Right cardiac atrium (tissue), 5 donors: ENCODE data around the gene EPHA5. TPM values are rescaled to one million over a fixed set of nuclear protein-coding genes. Genes with fewer than 3 reads are reported as not detected.
"Not testable (repeated sequence)": the region's sequence is repeated elsewhere in the genome, so short reads cannot be mapped to it uniquely, and the experiment has no call there.

Experiments
- ATAC-seq, 2 donors: fragments of 200-7000 bp; cut with Tn5 transposase; one replicate each; pipeline versions ENCODE4 v1.8.0 to v1.9.1; 2020; ENCODE audit warnings: moderate library complexity in 2 of 2, mild to moderate bottlenecking in 1 of 2
- DNase-seq, 3 donors: peaks; one replicate each; pipeline ENCODE4 v3.0.0-alpha.2; 2020
- H3K27ac ChIP-seq: one replicate; pipeline ENCODE4 v1.5.1; 2013; ENCODE audit warnings: mild to moderate bottlenecking, low read length, control low read depth, moderate library complexity
- H3K27me3 ChIP-seq: one replicate; pipeline ENCODE4 v1.6.1; 2013; ENCODE audit not compliant: control insufficient read depth, insufficient read depth
- H3K4me1 ChIP-seq: one replicate; pipeline ENCODE4 v1.6.1; 2013; ENCODE audit warnings: low read length; ENCODE audit not compliant: control insufficient read depth, insufficient read depth
- H3K4me3 ChIP-seq: one replicate; pipeline ENCODE4 v1.5.1; 2013; ENCODE audit warnings: low read length, control low read depth
- H3K9me3 ChIP-seq: one replicate; pipeline ENCODE4 v1.6.1; 2013; ENCODE audit warnings: low read length; ENCODE audit not compliant: control insufficient read depth
- WGBS: extraction: QIAGEN DNeasy Blood & Tissue Kit; methylation state at CpG from one replicate; pipeline ENCODE4 v1.1.7; 2013; 5-methylcytosine and 5-hydroxymethylcytosine counted together
- intact Hi-C, 4 donors: fragments of 100-400 bp; cut with DNase I; formaldehyde crosslinking; loops; one replicate each; pipeline versions ENCODE4 v1.11.0 to v1.14.0; 2022 to 2023
- polyA plus RNA-seq: library from polyadenylated mRNA; stranded (reverse); fragments of 200-250 nt; gene quantifications from one replicate; pipeline ENCODE4 v1.2.3, GENCODE V29; 2013
- total RNA-seq, 4 donors: library from RNA; stranded (reverse); fragmentation: NEBNext Ultra II Directional; extraction: Animal tissue kit (Norgen Biotek cat#: 25700); gene quantifications; one replicate each; pipeline ENCODE4 v1.2.1, GENCODE V29; 2021
- donor health status: healthy with polysubstance abuse.
- donor health status: DM: no; HTN: yes; CAD: no.
- donor health status: DM: no; HTN: no; CAD: no.
- donor health status: DM: no; HTN: yes; CAD: no; lungs with severe emphysema.
- donor health status: DM: yes; HTN: yes; CAD: no.

The EPHA5 gene
- total and polyA plus RNA-seq, 5 donors: 0.22 to 0.96 (median 0.57) TPM

GRCh38 chr4:65308626-65309025 lies 361.7 kb downstream of the EPHA5 start:
- H3K9me3 ChIP-seq, intact Hi-C loops, H3K27ac ChIP-seq, H3K4me1 ChIP-seq, ATAC-seq, DNase-seq, H3K27me3 ChIP-seq, H3K4me3 ChIP-seq: not testable (repeated sequence)
- WGBS: 92% methylated on average over 8 of the region's 8 CpGs

DNA sequence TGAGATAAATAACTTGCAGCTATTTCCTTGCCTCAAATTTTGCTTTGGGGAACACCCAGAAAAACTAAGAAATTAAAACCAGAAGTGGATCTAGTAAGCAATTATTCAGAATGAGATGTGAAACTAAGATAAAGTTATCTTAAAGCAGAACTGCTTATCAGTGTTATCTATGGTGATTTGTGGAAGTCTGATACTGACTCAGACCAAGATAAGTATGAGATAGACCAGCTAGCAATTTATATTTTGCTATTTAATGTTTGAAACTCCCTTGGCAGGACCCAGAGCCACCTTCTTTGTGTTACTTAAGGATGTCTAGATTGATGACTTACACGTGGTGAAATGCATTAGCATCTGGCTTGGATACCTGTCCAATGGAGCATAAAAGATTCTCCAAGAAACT lies 368.1 kb downstream of the EPHA5 start:
- H3K27ac ChIP-seq: no peak overlapping the region
- DNase-seq: no peak
- H3K27me3 ChIP-seq: no peaks in the 10 kb centered on the region
- ATAC-seq: no peak
- no peak overlapping the region for H3K4me3 ChIP-seq
- WGBS: 25% methylated on average over 1 of the region's 1 CpG
- H3K4me1 ChIP-seq: no peaks in the 10 kb centered on the region
- H3K9me3 ChIP-seq: no peaks in the 10 kb centered on the region
- intact Hi-C loops: no loop called here

DNA sequence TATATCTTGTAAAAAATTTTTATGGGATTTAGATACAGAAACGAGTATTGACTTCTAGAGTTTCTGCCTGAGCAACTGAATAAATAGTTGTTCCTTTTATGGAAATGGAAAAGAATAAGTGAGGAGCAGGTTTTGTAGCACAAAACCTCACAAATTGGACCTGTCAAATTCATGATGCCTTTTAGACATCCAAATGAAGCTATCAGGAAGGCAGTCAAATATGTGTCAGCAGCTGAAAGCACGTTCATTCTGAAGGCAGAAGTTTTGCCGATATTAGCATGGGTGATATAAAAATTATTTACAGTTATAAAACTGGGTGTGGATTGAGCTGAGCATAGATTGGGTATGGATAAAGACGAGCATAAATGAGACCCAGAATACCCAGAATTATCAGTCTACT lies 374.0 kb downstream of the EPHA5 start:
- 69% methylated on average over 4 of the region's 4 CpGs for WGBS
- intact Hi-C loops: no loop called here
- Histone ChIP-seq H3K9me3 (no peaks in the 10 kb centered on the region), H3K4me3 (no peak overlapping the region), H3K27me3 (no peaks in the 10 kb centered on the region), H3K27ac (no peak overlapping the region), H3K4me1 (no peaks in the 10 kb centered on the region)
- ATAC-seq (no peak), DNase-seq (no peak)

GRCh38 chr4:65287071-65287470 lies 383.2 kb downstream of the EPHA5 start:
- WGBS: 54% methylated on average over 3 of the region's 3 CpGs
- Histone ChIP-seq H3K27me3 (no peaks in the 10 kb centered on the region), H3K27ac (no peak overlapping the region), H3K4me1 (no peaks in the 10 kb centered on the region), H3K9me3 (no peaks in the 10 kb centered on the region), H3K4me3 (no peak overlapping the region)
- intact Hi-C loops: no loop called here
- DNase-seq (no peak), ATAC-seq (no peak)
